GM23338 (cell line): Measurements from ENCODE around the gene SVIL.

Experiments
- CTCF ChIP-seq, 2 experiments: fragments of 200-600 bp in 1 of 2; sonication (generic) in 1 of 2; conservative IDR thresholded peaks; 2 replicates each; pipeline versions ENCODE4 v1.5.1 to v1.6.1; 2016 to 2017; ENCODE audit warnings: antibody characterized with exemption in 2 of 2, low read depth in 2 of 2, mild to moderate bottlenecking in 2 of 2, moderate library complexity in 1 of 2
- EZH2 ChIP-seq: fragments of 200-600 bp; sonication (generic); IDR thresholded peaks from one replicate; pipeline ENCODE4 v1.8.0; 2017; ENCODE audit warnings: antibody characterized with exemption, mild to moderate bottlenecking, low read depth; ENCODE audit not compliant: unreplicated experiment

- TF ChIP-seq CTCF (conservative IDR thresholded peaks at IDR 0.05; ENCODE audit: low read depth in 2 of 2) (no peak), EZH2 (no peak)
These were observed 3.8 kb downstream of the SVIL start for GRCh38 chr10:29631049-29631339.
